ENCODE measurements around the gene LIAS. TPM values are rescaled to one million over a fixed set of nuclear protein-coding genes. Genes with fewer than 3 reads are reported as not detected.

Gene LIAS
- total RNA-seq, 2 experiments from 2014 or later: 35.8 to 42.5 TPM

GRCh38 chr4:39435659-39436563 lies 22.9 kb upstream of the LIAS start:
- Mint-ChIP-seq H3K9me3 (no peaks in the 10 kb centered on the region), H3K27me3 (peaks cover 1% of the 10 kb centered on the region), H3K27ac (no peak overlapping the region), H3K4me1 (ENCODE audit: low read depth) (no peaks in the 10 kb centered on the region), H3K4me3 (no peak overlapping the region), H3K36me3 (ENCODE audit: low read depth) (no peaks in the 10 kb centered on the region)
- ChIA-PET CTCF (interaction anchor here (0.7 to 3.6 kb wide), 8 partner anchors 13 to 533 kb away, joined by 3 to 14 read pairs (median 3); partner anchors contain the start of gene RFC1), POLR2A (interaction anchor here (0.7 to 1.2 kb wide), 2 partner anchors 11 to 918 kb away, joined by 3 to 4 read pairs; no protein-coding TSS in a partner anchor)
- ATAC-seq (no peak), DNase-seq (no peak)
- intact Hi-C loops (cut with micrococcal nuclease): no loop called here
- TF ChIP-seq, protein P1, sequence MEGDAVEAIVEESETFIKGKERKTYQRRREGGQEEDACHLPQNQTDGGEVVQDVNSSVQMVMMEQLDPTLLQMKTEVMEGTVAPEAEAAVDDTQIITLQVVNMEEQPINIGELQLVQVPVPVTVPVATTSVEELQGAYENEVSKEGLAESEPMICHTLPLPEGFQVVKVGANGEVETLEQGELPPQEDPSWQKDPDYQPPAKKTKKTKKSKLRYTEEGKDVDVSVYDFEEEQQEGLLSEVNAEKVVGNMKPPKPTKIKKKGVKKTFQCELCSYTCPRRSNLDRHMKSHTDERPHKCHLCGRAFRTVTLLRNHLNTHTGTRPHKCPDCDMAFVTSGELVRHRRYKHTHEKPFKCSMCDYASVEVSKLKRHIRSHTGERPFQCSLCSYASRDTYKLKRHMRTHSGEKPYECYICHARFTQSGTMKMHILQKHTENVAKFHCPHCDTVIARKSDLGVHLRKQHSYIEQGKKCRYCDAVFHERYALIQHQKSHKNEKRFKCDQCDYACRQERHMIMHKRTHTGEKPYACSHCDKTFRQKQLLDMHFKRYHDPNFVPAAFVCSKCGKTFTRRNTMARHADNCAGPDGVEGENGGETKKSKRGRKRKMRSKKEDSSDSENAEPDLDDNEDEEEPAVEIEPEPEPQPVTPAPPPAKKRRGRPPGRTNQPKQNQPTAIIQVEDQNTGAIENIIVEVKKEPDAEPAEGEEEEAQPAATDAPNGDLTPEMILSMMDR (IDR thresholded peaks at IDR 0.05): no peak

- ChIA-PET POLR2A (interaction anchor here (1.5 kb wide), 1 partner anchor 10 kb away, joined by 5 read pairs; no protein-coding TSS in a partner anchor), CTCF (interaction anchor here (1.1 to 1.3 kb wide), 2 partner anchors 14 to 18 kb away, joined by 3 to 4 read pairs; no protein-coding TSS in a partner anchor)
- H3K36me3 Mint-ChIP-seq (ENCODE audit: low read depth): no peaks in the 10 kb centered on the region
- H3K9me3 Mint-ChIP-seq: no peaks in the 10 kb centered on the region
- TF ChIP-seq, protein P1 (IDR thresholded peaks at IDR 0.05): no peak
- DNase-seq (no peak), ATAC-seq (no peak)
- peaks cover 3% of the 10 kb centered on the region for H3K4me1 Mint-ChIP-seq (ENCODE audit: low read depth)
- no peak overlapping the region for H3K4me3 Mint-ChIP-seq
- H3K27me3 Mint-ChIP-seq: peaks cover 1% of the 10 kb centered on the region
- intact Hi-C loops (cut with micrococcal nuclease): loop anchor here (10.0 kb wide), 1 partner anchor 397 kb away; no protein-coding TSS in a partner anchor
- no peak overlapping the region for H3K27ac Mint-ChIP-seq
Measured at GRCh38 chr4:39441593-39441992, 17.3 kb upstream of the LIAS start.

GRCh38 chr4:39442998-39443397 lies 15.9 kb upstream of the LIAS start:
- Mint-ChIP-seq H3K27me3 (no peaks in the 10 kb centered on the region), H3K4me3 (no peak overlapping the region), H3K36me3 (ENCODE audit: low read depth) (peaks cover 5% of the 10 kb centered on the region), H3K9me3 (no peaks in the 10 kb centered on the region), H3K4me1 (ENCODE audit: low read depth) (peaks cover 13% of the 10 kb centered on the region), H3K27ac (no peak overlapping the region)
- ChIA-PET CTCF (interaction anchor here (1.1 kb wide), 1 partner anchor 19 kb away, joined by 4 read pairs; no protein-coding TSS in a partner anchor), POLR2A (interaction anchor here (1.2 kb wide), 1 partner anchor 9 kb away, joined by 3 read pairs; no protein-coding TSS in a partner anchor)
- DNase-seq (no peak), ATAC-seq (no peak)
- intact Hi-C loops (cut with micrococcal nuclease): loop anchor here (10.0 kb wide), 1 partner anchor 398 kb away; no protein-coding TSS in a partner anchor
- TF ChIP-seq, protein P1 (IDR thresholded peaks at IDR 0.05): no peak

GRCh38 chr4:39446483-39446841 lies 12.4 kb upstream of the LIAS start:
- H3K4me3 Mint-ChIP-seq: no peak overlapping the region
- H3K27ac Mint-ChIP-seq: no peak overlapping the region
- intact Hi-C loops (cut with micrococcal nuclease): loop anchor here (5.0 to 10.0 kb wide), 2 partner anchors 94 to 402 kb away; no protein-coding TSS in a partner anchor

More at GRCh38 chr4:39446483-39446841, 12.4 kb upstream of the LIAS start:
- no peaks in the 10 kb centered on the region for H3K27me3 Mint-ChIP-seq
- ATAC-seq (no peak), DNase-seq (no peak)
- no peaks in the 10 kb centered on the region for H3K9me3 Mint-ChIP-seq
- ChIA-PET POLR2A (interaction anchor here (1.7 to 4.5 kb wide), 2 partner anchors 10 to 12 kb away, joined by 4 to 46 read pairs; partner anchors contain the start of genes LIAS and RPL9), CTCF (interaction anchor here (0.9 kb wide), 1 partner anchor 80 kb away, joined by 3 read pairs; the partner anchor contains the start of gene RFC1)
- peaks cover 18% of the 10 kb centered on the region for H3K36me3 Mint-ChIP-seq (ENCODE audit: low read depth)
- TF ChIP-seq, protein P1 (IDR thresholded peaks at IDR 0.05): no peak
- H3K4me1 Mint-ChIP-seq (ENCODE audit: low read depth): peaks cover 25% of the 10 kb centered on the region
